A673 (cell line): ENCODE data around the gene ZFP36L2. TPM values are rescaled to one million over a fixed set of nuclear protein-coding genes. Genes with fewer than 3 reads are reported as not detected.

Experiments
- BruUV-seq: library from RNA; stranded (reverse); fragments of 400-500 nt; replicated peaks from 2 replicates; lab custom pipeline; 2021; lab: Mats Ljungman, UMichigan
- CTCF ChIA-PET: fragments of 300-600 bp; sonication (Branson Sonifier 250); formaldehyde crosslinking; loops from one replicate; lab custom pipeline; 2022; ENCODE audit warnings: antibody characterized with exemption; lab: Charles Lee
- POLR2A ChIA-PET: fragments of 300-600 bp; sonication (Branson Sonifier 250); formaldehyde crosslinking; loops from one replicate; lab custom pipeline; 2022; ENCODE audit warnings: antibody characterized with exemption; ENCODE audit not compliant: low non-redundant PET; lab: Charles Lee
- DNase-seq: peaks from one replicate; pipeline ENCODE4 v3.0.0-alpha.2; 2015; ENCODE audit warnings: low spot score
- H3K27ac ChIP-seq: fragments of 200-600 bp; sonication (generic); 2 replicates; pipeline ENCODE4 v1.5.1; 2016; ENCODE audit warnings: mixed run types, low read depth, mild to moderate bottlenecking, mixed read lengths, antibody characterized with exemption, low read length; ENCODE audit not compliant: poor library complexity, severe bottlenecking
- H3K27me3 ChIP-seq: fragments of 200-600 bp; sonication (generic); replicated peaks from 2 replicates; pipeline ENCODE4 v1.6.1; 2017; ENCODE audit warnings: mixed run types, low read depth, mild to moderate bottlenecking, mixed read lengths, antibody characterized with exemption, low read length; ENCODE audit not compliant: insufficient read depth, poor library complexity
- H3K36me3 ChIP-seq: fragments of 200-600 bp; sonication (generic); 2 replicates; pipeline ENCODE4 v1.6.1; 2016; ENCODE audit warnings: mixed run types, mild to moderate bottlenecking, mixed read lengths, antibody characterized with exemption, low read length; ENCODE audit not compliant: insufficient read depth, poor library complexity, severe bottlenecking
- H3K4me1 ChIP-seq: fragments of 200-600 bp; sonication (generic); 2 replicates; pipeline ENCODE4 v1.6.1; 2017; ENCODE audit warnings: mixed run types, mild to moderate bottlenecking, mixed read lengths, antibody characterized with exemption, low read length; ENCODE audit not compliant: insufficient read depth, poor library complexity, severe bottlenecking
- H3K4me3 ChIP-seq: fragments of 200-600 bp; sonication (generic); 2 replicates; pipeline ENCODE4 v1.5.1; 2016; ENCODE audit warnings: low read depth, mixed run types, mild to moderate bottlenecking, mixed read lengths, low read length; ENCODE audit not compliant: poor library complexity, severe bottlenecking
- H3K9me3 ChIP-seq: fragments of 200-600 bp; sonication (generic); 2 replicates; pipeline ENCODE4 v1.6.1; 2016; ENCODE audit warnings: mixed run types, low read depth, mild to moderate bottlenecking, mixed read lengths, antibody characterized with exemption, low read length; ENCODE audit not compliant: poor library complexity, severe bottlenecking
- EZH2 ChIP-seq: fragments of 200-600 bp; sonication (generic); IDR thresholded peaks from 2 replicates; pipeline ENCODE4 v1.6.1; 2017; ENCODE audit warnings: borderline replicate concordance, low read depth, mild to moderate bottlenecking, mixed read lengths, antibody characterized with exemption, low read length; ENCODE audit not compliant: poor library complexity, severe bottlenecking
- intact Hi-C: fragments of 100-400 bp; cut with micrococcal nuclease; formaldehyde crosslinking; loops from one replicate; pipeline ENCODE4 v1.10.0; 2022; ENCODE audit not compliant: unreplicated experiment
- total RNA-seq: library from RNA; stranded (reverse); gene quantifications from 2 replicates; pipeline ENCODE4 v1.2.3, GENCODE V29; 2021
- TF ChIP-seq, protein P1 (sequence below): fragments of 300-800, 200-600 bp; sonication (generic); conservative IDR thresholded peaks from 2 replicates; pipeline ENCODE4 v1.5.1; 2017; ENCODE audit warnings: low read depth, mild to moderate bottlenecking, antibody characterized with exemption, low read length, moderate library complexity, mixed read lengths

The ZFP36L2 gene
- total RNA-seq, 1 experiment from 2014 or later: 23.4 TPM

DNA sequence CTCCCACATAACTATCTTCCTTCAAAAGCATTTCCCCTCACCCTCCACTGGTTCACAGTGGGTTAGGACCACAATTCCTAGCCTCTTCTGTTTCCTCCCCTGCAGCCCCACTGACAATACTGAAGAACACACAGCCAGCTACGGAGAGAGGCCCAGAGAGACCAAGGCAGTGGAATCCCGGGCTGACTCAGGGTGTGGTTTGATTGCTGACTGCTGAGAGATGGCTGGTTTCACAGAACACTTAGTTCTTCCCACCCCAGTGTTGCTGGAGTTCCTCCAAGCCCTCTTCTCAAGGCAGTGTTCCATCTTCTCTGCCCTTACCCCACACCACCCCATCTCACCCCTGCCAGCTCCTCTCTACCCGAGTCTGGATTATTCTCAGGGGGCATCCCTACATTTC, 43.3 kb upstream of the ZFP36L2 start:
- TF ChIP-seq EZH2: no peak
- TF ChIP-seq, protein P1, sequence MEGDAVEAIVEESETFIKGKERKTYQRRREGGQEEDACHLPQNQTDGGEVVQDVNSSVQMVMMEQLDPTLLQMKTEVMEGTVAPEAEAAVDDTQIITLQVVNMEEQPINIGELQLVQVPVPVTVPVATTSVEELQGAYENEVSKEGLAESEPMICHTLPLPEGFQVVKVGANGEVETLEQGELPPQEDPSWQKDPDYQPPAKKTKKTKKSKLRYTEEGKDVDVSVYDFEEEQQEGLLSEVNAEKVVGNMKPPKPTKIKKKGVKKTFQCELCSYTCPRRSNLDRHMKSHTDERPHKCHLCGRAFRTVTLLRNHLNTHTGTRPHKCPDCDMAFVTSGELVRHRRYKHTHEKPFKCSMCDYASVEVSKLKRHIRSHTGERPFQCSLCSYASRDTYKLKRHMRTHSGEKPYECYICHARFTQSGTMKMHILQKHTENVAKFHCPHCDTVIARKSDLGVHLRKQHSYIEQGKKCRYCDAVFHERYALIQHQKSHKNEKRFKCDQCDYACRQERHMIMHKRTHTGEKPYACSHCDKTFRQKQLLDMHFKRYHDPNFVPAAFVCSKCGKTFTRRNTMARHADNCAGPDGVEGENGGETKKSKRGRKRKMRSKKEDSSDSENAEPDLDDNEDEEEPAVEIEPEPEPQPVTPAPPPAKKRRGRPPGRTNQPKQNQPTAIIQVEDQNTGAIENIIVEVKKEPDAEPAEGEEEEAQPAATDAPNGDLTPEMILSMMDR: no peak
- Histone ChIP-seq H3K27me3 (no peaks in the 10 kb centered on the region), H3K27ac (no peak overlapping the region), H3K4me1 (no peaks in the 10 kb centered on the region), H3K36me3 (no peaks in the 10 kb centered on the region), H3K9me3 (no peaks in the 10 kb centered on the region), H3K4me3 (no peak overlapping the region)
- POLR2A ChIA-PET: no interaction called here
- no TSS peak for BruUV-seq
- intact Hi-C loops: no loop called here
- DNase-seq: no peak
- CTCF ChIA-PET: no interaction called here

DNA sequence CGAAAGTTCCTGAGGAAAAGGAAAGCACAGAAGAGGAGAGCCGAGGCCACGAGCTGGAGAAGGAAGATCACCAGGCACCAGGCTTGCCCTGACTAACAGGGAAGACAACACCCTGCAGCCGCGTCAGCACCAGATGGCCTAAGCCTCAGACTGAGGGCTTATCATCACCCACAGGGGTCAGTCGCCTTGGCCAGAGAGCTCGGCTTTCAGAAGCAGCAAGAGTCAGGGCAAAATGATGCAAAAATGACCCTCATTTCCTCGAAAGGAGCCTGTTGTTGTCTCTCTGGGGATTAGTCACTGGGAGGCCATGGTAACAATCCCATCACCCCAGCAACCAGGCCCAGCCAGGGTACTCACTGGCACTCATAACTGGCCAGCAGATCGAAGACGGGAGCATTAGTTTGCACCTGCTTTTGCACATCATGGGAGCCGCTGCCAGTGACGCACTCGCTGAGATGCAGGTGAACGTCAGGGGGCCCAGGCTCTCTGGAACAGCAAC, 42.7 kb upstream of the ZFP36L2 start:
- H3K4me3 ChIP-seq: no peak overlapping the region
- no peaks in the 10 kb centered on the region for H3K36me3 ChIP-seq
- H3K27ac ChIP-seq: no peak overlapping the region
- DNase-seq: no peak
- H3K4me1 ChIP-seq: no peaks in the 10 kb centered on the region
- no peak for TF ChIP-seq EZH2
- TF ChIP-seq, protein P1: no peak
- no peaks in the 10 kb centered on the region for H3K27me3 ChIP-seq
- POLR2A ChIA-PET: no interaction called here
- CTCF ChIA-PET: no interaction called here
- no peaks in the 10 kb centered on the region for H3K9me3 ChIP-seq
- BruUV-seq: no TSS peak
- intact Hi-C loops: no loop called here

DNA sequence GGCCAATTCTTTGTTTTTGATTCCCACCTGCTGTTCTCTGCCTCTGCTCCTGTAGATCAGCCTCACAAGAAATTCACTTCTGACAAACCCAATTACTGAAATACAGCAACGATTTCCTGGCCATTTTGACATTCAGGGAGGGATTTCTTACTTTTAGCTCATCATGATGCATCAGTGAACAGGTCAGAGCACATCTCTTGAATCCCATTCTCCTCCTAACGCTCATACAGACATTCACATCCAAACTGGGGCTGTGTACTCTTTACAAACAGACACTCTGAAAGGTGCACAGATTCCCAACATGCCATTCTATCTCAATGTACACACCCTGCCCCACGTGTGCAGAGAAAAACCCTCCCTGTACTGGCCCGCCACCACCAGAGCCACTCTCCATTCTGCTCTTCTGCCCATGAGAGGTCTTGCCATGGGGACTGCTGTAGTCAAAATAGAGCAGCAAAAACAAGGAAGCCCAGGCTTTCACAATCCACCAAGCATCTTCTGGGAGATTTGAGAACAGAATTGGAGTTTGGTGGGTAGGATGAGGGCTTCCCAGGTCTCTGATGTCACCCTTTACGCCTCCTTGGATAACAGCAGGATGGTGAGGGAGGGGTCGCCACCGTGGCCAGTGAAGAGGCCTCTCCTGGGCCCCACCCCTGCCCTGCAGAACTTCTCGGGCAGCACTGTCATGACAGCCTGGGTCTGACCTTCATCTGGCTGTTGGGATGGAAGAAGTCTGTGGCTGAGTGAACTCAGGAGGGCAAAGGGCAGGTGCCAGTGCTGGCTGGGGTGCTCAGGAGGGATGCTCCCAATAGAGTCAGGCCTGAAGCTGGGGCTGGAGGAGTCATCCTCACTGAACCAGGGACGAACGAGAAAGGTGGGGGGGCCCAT, 41.9 kb upstream of the ZFP36L2 start:
- Histone ChIP-seq H3K4me3 (no peak overlapping the region), H3K4me1 (no peaks in the 10 kb centered on the region), H3K9me3 (no peaks in the 10 kb centered on the region), H3K27me3 (no peaks in the 10 kb centered on the region), H3K36me3 (no peaks in the 10 kb centered on the region), H3K27ac (no peak overlapping the region)
- ChIA-PET POLR2A (no interaction called here), CTCF (no interaction called here)
- DNase-seq: no peak
- TF ChIP-seq, protein P1: no peak
- TF ChIP-seq EZH2: no peak
- no TSS peak for BruUV-seq
- intact Hi-C loops: no loop called here
